Subcutaneous abdominal adipose tissue (tissue), 5 donors: ENCODE measurements around the gene TCIRG1.

Experiments
- H3K27ac ChIP-seq: one replicate; pipeline ENCODE4 v1.7.0; 2013; ENCODE audit warnings: low read depth, mild to moderate bottlenecking, inconsistent platforms, low read length, moderate library complexity
- H3K27me3 ChIP-seq, 5 donors: one replicate each; pipeline ENCODE4 v1.7.0; 2013; ENCODE audit warnings: low read length in 5 of 5, inconsistent platforms in 1 of 5; ENCODE audit not compliant: control insufficient read depth in 5 of 5, insufficient read depth in 4 of 5
- H3K36me3 ChIP-seq, 5 donors: one replicate each; pipeline ENCODE4 v1.7.0; 2013; ENCODE audit warnings: low read length in 5 of 5; ENCODE audit not compliant: control insufficient read depth in 5 of 5, insufficient read depth in 5 of 5
- H3K4me1 ChIP-seq, 5 donors: one replicate each; pipeline ENCODE4 v1.7.0; 2013; ENCODE audit warnings: low read length in 5 of 5, mild to moderate bottlenecking in 3 of 5, moderate library complexity in 1 of 5; ENCODE audit not compliant: control insufficient read depth in 5 of 5, insufficient read depth in 5 of 5
- H3K4me3 ChIP-seq, 5 donors: one replicate each; pipeline ENCODE4 v1.7.0; 2013; ENCODE audit warnings: low read length in 5 of 5, low read depth in 1 of 5
- H3K9ac ChIP-seq, 5 donors: one replicate each; pipeline ENCODE4 v1.7.0; 2013; ENCODE audit warnings: low read length in 5 of 5, mild to moderate bottlenecking in 4 of 5, moderate library complexity in 3 of 5
- H3K9me3 ChIP-seq, 5 donors: one replicate each; pipeline ENCODE4 v1.7.0; 2013; ENCODE audit warnings: low read length in 5 of 5; ENCODE audit not compliant: control insufficient read depth in 5 of 5
- donor health status: healthy.
- donor health status: healthy.
- donor health status: healthy.
- donor health status: healthy.
- donor health status: healthy.

Gene TCIRG1

DNA sequence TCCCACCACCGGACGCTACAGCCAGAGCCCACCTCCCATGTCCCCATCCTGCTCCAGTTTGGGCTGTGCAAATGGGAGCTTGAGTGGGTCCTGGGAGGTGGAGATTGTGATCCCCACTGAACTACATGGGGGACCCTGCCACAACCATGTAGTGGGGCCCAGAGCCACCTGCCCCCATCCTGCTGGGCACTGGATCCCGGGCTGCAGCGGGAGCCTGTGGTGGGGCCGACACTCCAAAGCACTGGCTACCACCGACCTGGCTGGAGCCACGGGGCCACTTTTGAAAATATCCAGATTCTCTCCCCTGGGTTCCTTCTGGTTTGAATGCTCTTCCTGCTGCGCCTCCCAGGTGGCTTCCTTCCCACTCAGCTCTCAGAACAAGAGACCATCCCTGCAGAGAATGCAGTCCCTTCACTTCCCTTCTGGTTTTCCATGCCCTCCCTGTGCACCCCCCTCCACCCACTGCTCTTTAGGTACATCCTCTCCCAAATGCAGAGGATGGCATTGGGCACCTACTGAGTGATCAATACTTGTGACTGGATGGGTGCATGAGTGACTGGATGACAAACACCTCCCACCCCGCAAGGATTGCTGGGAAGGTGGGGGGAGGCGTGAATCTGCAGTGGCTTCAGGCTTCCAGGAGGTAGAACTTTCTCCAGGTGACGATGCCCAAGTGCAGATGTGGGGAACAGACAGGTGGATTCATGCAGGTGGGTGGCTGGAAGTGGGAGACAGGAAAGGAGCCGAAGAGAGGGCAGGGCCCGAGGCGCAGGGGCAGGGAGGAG, 34.1 kb upstream of the TCIRG1 start:
- Histone ChIP-seq H3K4me1 (peaks cover 0 to 46% (median 29%) of the 10 kb centered on the region in 5 donors), H3K27me3 (no peaks in the 10 kb centered on the region), H3K27ac (no peak overlapping the region), H3K4me3 (peak overlapping the region; percentile 34 to 75 (median 61)), H3K36me3 (peaks cover 0 to under 1% (median 0%) of the 10 kb centered on the region in 5 donors), H3K9ac (no peak overlapping the region), H3K9me3 (no peaks in the 10 kb centered on the region)

DNA sequence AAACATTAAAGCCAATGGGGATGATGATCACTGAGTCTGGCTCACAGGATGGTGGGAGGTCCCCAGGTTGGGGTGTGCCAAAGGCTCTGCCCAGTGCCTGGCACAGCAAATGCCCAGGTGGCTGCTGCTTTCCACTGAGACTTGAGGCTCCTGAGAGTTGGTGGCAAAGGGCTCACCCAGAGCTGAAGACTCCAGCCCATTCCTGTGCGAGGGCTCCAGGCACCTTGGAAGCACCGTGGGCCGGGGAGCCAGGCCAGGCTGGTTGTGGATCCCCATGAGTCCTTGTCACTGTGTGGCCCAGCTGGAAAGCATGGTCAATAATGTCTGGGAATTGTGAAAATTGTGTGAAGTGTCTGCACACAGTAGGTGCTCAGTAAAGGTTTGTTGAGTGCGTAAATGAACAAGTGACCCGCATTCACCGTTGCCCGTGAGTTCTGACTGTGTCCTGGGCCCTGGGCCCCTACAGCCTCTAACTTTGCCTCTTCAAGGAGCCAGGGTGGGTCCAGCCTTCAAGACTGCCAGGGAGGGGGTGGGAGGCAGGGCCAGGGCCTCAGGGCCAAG, 32.1 kb upstream of the TCIRG1 start:
- no peak overlapping the region for H3K27ac ChIP-seq
- peaks cover 3 to 66% (median 48%) of the 10 kb centered on the region in 5 donors for H3K4me1 ChIP-seq
- H3K9me3 ChIP-seq = no peaks in the 10 kb centered on the region
- no peak overlapping the region for H3K4me3 ChIP-seq
- H3K9ac ChIP-seq = no peak overlapping the region
- no peaks in the 10 kb centered on the region for H3K36me3 ChIP-seq
- no peaks in the 10 kb centered on the region for H3K27me3 ChIP-seq

DNA sequence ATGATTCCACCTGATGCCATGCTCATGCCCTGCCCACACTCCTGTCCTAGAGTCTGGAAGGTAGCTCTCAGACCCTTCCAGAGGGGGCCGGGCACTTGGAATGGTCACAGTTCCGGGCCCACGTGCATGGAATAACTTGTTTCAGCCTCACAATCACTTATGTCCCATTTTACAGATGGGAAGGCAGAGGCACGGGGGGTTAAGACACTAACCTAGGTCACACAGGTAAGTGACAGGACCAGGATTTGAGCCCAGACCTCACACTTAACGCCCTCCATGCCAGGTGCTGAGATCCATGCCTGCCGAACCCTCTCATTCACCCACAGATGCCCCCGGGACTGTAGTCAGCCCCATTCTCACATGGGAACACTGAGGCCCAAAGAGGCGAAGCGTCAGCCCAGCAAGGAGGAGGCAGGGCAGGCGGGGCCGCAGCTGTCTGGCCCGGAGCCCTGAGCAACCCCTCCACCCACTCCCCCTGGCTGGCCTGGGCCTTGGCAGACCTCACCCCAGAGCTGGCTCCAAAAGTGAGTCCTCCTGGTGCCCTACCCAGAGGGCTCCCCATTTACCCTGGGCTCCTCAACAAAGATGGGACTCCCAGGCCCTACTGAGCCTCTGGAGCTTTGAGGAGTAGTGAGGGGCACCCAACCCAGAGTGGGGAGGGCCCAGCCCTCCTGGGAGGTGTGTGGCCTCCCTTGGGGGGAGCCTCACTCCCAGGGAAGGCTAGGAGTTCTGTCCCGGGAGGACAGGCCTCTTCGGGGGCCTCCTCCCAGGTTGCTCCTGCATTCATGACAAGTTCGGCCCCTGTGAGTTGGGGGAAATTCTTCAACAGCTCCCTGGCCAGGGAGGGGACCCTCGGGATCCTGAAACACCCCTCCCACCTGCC, 31.1 kb upstream of the TCIRG1 start:
- Histone ChIP-seq H3K9ac (peak overlapping the region in 1 of 5 donors; percentile 35), H3K4me1 (peaks cover 3 to 70% (median 56%) of the 10 kb centered on the region in 5 donors)

DNA sequence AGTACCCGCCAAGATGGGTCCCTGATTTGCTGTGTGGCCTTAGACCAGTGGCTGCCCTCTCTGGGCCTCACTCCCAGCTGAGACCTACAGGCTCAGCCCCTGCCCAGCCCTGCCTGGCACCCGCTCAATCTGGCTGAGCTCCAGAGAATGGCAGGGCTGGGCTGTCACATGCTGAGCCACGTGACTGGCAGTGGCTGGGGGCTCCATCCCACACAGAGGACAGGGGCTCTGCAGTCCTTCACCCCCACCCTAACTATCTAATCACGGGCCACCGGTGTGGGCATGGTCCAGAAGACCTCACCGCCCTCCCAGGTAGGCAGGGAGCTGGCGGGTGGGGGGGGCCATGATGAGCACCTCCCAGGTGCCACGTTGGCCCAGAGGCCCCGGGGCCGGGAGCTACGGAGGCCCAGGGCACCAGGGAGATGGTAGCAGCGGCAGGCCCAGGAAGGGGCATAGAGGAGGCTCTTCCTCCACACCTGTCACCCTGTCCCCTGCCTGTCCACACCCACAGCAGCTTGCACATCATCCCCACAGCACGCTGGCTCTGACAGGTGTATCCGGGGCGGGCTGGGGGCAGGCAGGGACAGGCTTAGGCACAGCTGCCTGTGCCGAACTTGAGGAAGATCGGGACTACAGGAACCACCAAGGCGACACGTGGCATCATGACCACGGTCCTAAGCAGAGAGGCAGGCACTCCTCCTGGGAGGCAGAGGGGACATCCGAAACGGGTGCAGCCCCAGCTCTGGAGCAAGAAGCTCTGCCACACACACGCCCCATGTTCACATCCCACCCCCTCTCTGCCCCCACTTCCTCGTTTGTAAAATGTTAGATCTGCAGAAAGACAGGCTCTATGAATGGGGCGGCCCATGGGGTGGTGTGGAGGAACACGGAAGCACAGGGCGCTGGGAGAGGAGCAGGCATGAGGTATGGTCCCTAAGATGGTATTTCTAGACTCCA, 30.2 kb upstream of the TCIRG1 start:
- Histone ChIP-seq H3K4me3 (peak overlapping the region in 1 of 5 donors; percentile 29), H3K27ac (peak overlapping the region; percentile 86), H3K9me3 (no peaks in the 10 kb centered on the region), H3K36me3 (no peaks in the 10 kb centered on the region), H3K9ac (peak overlapping the region in 1 of 5 donors; percentile 14), H3K4me1 (peaks cover 3 to 73% (median 60%) of the 10 kb centered on the region in 5 donors), H3K27me3 (no peaks in the 10 kb centered on the region)

More for the DNA sequence above, 31.1 kb upstream of the TCIRG1 start:
- Histone ChIP-seq H3K27me3 (no peaks in the 10 kb centered on the region), H3K9me3 (no peaks in the 10 kb centered on the region), H3K27ac (no peak overlapping the region), H3K36me3 (no peaks in the 10 kb centered on the region), H3K4me3 (no peak overlapping the region)

DNA sequence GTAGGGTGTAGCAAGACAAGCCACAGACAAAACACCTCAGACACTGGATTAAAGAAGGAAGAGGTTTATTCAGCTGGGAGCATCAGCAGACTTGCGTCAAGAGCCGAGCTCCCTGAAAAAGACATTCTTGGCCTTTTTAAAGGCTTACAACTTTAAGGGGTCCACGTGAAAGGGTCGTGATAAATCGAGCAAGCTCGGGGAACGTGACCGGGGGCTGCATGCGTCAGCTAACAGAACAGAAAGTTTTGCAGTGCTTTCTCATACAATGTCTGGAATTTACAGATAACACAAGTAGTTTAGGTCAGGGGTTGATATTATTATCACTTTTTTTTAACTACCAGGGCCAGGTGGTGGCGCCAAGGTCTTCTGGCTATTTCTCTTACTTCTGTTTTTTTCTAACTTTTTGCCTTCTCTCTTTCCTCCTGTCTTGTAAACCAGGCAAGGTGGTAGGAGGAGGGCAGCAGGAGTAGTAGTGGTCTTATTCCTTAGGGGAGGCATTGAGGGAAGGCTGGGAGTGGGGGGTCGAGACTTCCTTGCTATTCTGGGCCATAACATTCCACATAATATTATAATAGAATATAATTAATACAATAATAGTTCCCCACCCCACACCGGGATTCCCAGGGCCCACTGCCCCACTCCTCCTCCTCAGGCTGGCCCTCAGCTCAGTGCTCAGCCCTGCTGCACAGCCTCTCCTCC, 29.3 kb upstream of the TCIRG1 start:
- H3K9ac ChIP-seq = peak overlapping the region in 2 of 5 donors; percentile 61 to 70
- H3K36me3 ChIP-seq = no peaks in the 10 kb centered on the region
- no peaks in the 10 kb centered on the region for H3K27me3 ChIP-seq
- peak overlapping the region; percentile 86 for H3K27ac ChIP-seq
- no peaks in the 10 kb centered on the region for H3K9me3 ChIP-seq
- H3K4me1 ChIP-seq = peaks cover 7 to 76% (median 63%) of the 10 kb centered on the region in 5 donors
- peak overlapping the region in 3 of 5 donors; percentile 29 to 63 (median 38) for H3K4me3 ChIP-seq

DNA sequence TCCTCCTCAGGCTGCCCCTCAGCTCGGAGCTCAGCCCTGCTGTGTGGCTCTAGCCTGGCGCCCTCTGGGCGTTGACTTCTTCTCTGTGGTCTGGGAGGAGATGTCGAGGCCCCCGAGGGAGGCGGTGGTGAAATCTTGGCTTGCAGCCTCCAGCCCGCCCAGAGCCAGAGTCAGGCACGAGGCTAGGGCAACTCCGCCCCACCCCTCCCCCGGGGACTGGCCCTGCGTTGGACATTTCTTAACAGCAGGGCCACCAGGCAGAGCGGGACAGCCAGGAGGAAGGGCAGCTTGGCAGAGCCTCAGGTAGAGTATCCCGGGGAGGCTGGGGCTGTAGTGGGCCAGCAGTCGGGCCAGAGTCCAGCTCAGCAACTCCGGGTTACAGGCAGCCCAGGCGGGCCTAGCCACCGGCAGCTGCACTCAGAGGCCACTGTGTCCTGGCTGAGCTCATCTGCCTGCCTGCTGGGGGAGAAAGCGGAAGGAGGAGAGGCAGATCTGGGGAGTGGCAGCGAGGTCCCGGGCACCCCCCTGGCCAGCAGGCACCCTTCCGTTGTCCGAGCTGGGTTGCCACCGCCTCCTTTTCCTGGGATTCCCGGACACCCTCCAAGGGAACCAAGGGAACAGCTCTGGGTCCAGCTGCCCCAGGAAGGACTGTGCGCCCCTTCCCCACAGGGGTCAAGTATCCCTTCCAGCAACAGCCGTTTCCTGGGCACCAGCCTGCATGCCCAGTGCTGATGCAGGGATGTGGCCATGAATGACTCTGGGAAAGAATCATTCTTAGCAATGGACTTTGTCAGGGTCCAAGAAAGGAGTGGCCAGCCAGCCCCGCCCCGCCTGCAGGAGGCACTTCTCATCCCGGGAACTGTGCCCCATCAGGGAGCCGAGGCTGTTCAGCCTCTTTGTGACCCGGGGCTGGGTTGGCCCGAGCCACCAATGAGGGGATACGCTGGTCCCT, 28.5 kb upstream of the TCIRG1 start, which contains the start of gene ALDH3B1:
ALDH3B1 (plus strand) TSS at position 238 of the 952 bp plus-strand sequence. CDS start 4,971 bp downstream, outside the sequence.
- Histone ChIP-seq H3K9me3 (no peaks in the 10 kb centered on the region), H3K9ac (peak within 1 kb of the TSS in 4 of 5 donors; percentile 61 to 70 (median 65)), H3K4me1 (peaks cover 7 to 82% (median 69%) of the 10 kb centered on the region in 5 donors), H3K36me3 (no peaks in the 10 kb centered on the region), H3K27ac (peak within 1 kb of the TSS; percentile 86), H3K27me3 (no peaks in the 10 kb centered on the region), H3K4me3 (peak within 1 kb of the TSS; percentile 38 to 71 (median 51))

DNA sequence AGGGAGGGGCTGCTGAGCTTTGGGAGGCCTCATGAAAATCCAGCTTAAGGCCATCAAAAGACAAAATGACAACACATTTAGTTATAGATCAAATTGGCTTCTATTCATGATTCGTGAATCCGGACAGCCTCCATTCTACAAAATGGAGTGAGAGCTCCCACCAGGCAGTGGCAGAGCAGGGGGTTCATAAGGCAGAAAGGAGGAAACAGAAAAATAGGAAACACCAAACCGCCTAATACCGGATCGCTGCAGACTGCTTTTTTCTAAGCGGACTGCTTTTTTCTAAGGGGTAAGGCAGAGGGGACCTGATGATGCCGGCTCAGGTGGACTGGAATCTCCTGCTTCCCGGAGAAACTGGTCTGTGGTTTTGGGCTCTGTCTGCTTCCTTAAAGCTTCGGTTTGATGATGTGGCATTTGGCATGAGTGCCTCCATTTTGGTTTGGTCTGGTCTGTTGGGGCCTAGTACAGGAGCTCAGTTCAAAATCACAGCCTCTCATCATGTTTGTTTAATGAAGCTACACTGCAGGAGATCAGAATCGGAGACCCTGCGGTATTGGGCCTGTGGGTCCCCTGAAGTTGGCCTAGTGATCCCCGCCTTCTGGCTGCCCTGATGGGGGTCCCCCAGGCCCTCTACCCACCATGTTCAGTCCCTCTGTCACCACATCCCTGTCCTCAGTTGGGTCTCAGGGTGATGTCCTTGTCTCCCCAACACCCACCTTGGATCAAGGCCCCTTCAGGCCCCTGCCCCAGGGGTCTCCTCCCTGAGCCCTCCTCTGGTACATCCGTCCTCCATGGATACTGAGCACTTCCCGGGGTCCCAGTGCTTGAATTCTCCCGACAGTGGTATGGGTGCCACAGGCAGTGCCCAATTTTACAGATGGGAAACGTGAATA, 27.5 kb upstream of the TCIRG1 start:
- Histone ChIP-seq H3K9ac (peak overlapping the region in 4 of 5 donors; percentile 61 to 70 (median 65)), H3K4me1 (peaks cover 7 to 85% (median 69%) of the 10 kb centered on the region in 5 donors), H3K36me3 (no peaks in the 10 kb centered on the region), H3K27me3 (no peaks in the 10 kb centered on the region), H3K27ac (peak overlapping the region; percentile 86), H3K4me3 (peak overlapping the region in 4 of 5 donors; percentile 38 to 63 (median 49)), H3K9me3 (no peaks in the 10 kb centered on the region)
